T-helper 2 cell (primary cell): Measurements from ENCODE around the gene DCX.

ENCODE experiments used
- DNase-seq, 5 experiments: peaks; one replicate each; pipeline versions ENCODE4 v3.0.0 to v3.0.0-alpha.2; 2012 to 2022
- total RNA-seq, 2 donors: gene quantifications; one replicate each; lab custom pipeline; 2026; lab: John Stamatoyannopoulos, UW

DCX gene
- 0 reads per million in 2 donors for total RNA-seq

GRCh38 chrX:111411983-111412382 is at the start of gene DCX:
TSS of gene DCX (minus strand) at chrX:111412192. CDS start at chrX:111410398, 1,794 bp downstream.
- DNase-seq, result peak in 1 of 5 experiments; percentile 3

- no peak for DNase-seq
Observed at GRCh38 chrX:111460607-111461006, 48.6 kb upstream of the DCX start.

- peak in 1 of 5 experiments; percentile 12 for DNase-seq
Observed at GRCh38 chrX:111447298-111447697, 35.3 kb upstream of the DCX start.

GRCh38 chrX:111445485-111445884 is 33.5 kb upstream of the DCX start:
- DNase-seq, result peak in 1 of 5 experiments; percentile 34

- peak in 1 of 5 experiments; percentile 6 for DNase-seq
Observed at GRCh38 chrX:111444881-111445280, 32.9 kb upstream of the DCX start.

- no peak for DNase-seq
Observed at GRCh38 chrX:111443946-111444345, 32.0 kb upstream of the DCX start.

- DNase-seq, result no peak
Observed at GRCh38 chrX:111442791-111443190, 30.8 kb upstream of the DCX start.

GRCh38 chrX:111435469-111435868 is 23.5 kb upstream of the DCX start:
- DNase-seq, result no peak

GRCh38 chrX:111431001-111431400 is 19.0 kb upstream of the DCX start:
- no peak for DNase-seq

- DNase-seq, result no peak
Observed at GRCh38 chrX:111411557-111411956, 435 bp downstream of the DCX start.

- no peak for DNase-seq
Observed at GRCh38 chrX:111410590-111411078, 1.4 kb downstream of the DCX start.

GRCh38 chrX:111409326-111409725 is 2.7 kb downstream of the DCX start:
- no peak for DNase-seq

GRCh38 chrX:111407948-111408347 is 4.0 kb downstream of the DCX start:
- no peak for DNase-seq

GRCh38 chrX:111402344-111402743 is 9.6 kb downstream of the DCX start:
- DNase-seq, result no peak

- no peak for DNase-seq
Observed at GRCh38 chrX:111395149-111395548, 16.8 kb downstream of the DCX start.

- DNase-seq, result no peak
Observed at GRCh38 chrX:111394569-111394968, 17.4 kb downstream of the DCX start.

GRCh38 chrX:111387470-111388070 is 24.4 kb downstream of the DCX start:
- DNase-seq, result no peak

- no peak for DNase-seq
Observed at GRCh38 chrX:111386615-111387233, 25.3 kb downstream of the DCX start.

GRCh38 chrX:111386077-111386476 is 25.9 kb downstream of the DCX start:
- no peak for DNase-seq

- DNase-seq, result no peak
Observed at GRCh38 chrX:111382277-111382676, 29.7 kb downstream of the DCX start.

- DNase-seq, result no peak
Observed at GRCh38 chrX:111376897-111377578, 35.0 kb downstream of the DCX start.

- no peak for DNase-seq
Observed at GRCh38 chrX:111376486-111376885, 35.5 kb downstream of the DCX start.

- no peak for DNase-seq
Observed at GRCh38 chrX:111375747-111376146, 36.2 kb downstream of the DCX start.

- DNase-seq, result no peak
Observed at GRCh38 chrX:111372086-111372485, 39.9 kb downstream of the DCX start.
